GM21529 (cell line): Measurements from ENCODE around the gene CEBPB.
A peak's percentile ranks its signal among the peaks of the same experiment; 100 is the strongest.
"Not testable (repeated sequence)": the region's sequence is repeated elsewhere in the genome, so short reads cannot be mapped to it uniquely, and the experiment has no call there.

Experiments used
- ATAC-seq: cut with Tn5 transposase; IDR thresholded peaks from one replicate; pipeline ENCODE4 v1.9.1; 2021; ENCODE audit not compliant: unreplicated experiment

Gene CEBPB

DNA sequence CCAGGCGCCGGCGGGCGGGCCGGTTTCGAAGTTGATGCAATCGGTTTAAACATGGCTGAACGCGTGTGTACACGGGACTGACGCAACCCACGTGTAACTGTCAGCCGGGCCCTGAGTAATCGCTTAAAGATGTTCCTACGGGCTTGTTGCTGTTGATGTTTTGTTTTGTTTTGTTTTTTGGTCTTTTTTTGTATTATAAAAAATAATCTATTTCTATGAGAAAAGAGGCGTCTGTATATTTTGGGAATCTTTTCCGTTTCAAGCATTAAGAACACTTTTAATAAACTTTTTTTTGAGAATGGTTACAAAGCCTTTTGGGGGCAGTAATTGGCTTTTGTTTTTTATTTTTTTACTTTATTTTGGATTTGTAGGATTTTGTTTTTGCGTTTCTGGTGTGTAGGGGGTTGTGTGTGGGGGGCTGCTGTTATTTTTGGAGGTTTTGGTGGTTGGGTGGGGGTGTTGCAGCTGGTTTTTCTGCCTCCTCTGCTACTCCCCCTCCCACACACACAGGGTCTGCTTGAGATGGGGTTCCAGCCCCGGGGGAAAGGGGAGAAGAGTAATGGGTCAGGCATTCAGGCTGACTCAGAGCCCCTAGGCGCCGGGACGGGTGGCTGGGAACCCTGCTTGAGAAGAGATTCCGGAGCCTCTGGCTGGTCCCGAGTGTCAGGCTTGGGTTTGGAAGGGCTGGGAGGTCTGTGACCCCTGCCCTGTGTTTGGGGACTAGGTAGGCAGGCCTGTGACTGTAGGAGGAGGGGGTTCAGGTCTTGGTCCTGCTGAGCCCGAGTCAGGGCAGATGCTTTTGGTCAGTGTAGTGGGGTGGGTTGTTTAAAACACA is 2.0 kb downstream of the CEBPB start:
- ATAC-seq: peak; percentile 36

- ATAC-seq: no peak
Measured at GRCh38 chr20:50193199-50193835, 2.7 kb downstream of the CEBPB start.

DNA sequence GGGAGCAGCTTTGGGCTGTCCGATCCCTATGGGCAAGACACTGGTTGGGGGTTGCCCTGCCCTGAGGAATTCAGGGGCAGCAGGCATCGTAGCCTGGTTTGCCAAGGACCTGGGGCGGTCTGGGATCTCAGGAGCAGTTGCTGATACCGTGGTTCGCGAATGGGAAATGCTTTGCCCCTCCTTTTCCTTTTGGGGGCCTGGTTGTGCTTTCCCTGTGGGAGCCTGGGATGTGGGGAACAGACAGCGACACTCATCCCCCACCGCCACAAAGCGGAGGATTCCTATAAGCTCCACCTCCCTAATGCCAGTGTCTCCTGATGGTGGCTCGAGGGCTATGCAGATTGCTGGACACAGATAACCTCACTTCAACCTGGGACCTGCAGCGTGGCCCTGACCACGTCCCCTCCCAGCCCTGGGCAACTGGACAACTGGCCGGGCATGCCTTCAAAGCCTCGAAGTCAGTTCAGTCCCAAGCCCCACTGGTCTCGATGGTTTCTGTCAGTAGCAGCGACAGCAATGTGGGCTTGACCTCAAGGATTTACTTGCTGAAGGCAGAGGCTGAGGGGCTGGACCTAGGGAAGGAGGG is 3.3 kb downstream of the CEBPB start:
- no peak for ATAC-seq

DNA sequence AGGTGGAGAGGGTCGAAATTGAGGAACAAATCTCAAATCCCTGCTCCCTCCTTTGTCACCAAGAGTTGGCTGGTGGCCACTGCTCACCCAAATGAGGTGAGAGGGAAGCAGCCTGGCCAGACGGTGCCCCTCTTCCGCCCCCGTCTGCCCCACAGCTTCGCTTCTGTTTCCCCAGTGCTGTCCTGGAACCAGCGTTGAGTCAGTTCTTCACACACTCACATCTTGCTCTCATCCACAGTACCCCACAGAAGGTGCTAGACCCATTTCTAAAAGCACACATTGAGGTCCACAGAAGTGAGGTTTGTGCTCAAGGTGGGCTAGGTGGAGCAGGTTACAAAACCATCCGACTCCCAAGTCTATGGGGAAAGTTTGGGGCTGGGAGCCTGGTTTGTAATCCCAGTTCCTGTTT is 3.8 kb downstream of the CEBPB start:
- ATAC-seq: no peak

DNA sequence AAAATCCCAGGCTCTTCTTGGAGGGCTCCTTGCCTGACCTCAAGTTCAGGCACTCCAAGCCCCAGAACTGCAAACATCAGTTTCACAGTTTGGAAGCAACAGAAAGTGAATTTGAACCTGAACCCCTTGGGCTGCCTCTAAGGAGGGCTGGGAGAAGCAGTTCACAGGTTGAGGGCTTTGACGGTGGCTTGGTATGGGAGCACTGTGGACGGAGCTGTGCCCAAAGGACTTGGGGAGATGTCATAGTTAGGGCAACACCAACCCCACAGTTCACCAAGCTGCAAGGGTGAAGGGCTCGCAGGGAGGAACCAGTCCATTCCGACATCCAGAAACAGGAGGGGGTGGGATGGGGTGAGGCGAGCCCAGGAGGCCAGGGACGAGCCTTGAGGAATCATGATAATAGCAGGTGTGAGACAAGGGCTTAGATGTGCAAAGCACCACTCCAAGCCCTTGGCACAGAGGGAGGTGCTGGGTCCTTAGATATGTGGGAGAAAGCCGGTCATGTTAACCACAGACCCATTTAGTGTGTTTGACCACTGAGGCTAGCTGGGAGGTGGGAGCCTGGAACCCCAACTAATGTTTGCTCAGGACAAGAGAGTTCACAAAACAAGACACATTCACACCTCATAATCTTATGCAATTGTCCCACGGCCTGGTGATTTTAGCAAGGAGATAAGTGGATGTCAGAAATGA is 4.3 kb downstream of the CEBPB start:
- ATAC-seq: no peak

DNA sequence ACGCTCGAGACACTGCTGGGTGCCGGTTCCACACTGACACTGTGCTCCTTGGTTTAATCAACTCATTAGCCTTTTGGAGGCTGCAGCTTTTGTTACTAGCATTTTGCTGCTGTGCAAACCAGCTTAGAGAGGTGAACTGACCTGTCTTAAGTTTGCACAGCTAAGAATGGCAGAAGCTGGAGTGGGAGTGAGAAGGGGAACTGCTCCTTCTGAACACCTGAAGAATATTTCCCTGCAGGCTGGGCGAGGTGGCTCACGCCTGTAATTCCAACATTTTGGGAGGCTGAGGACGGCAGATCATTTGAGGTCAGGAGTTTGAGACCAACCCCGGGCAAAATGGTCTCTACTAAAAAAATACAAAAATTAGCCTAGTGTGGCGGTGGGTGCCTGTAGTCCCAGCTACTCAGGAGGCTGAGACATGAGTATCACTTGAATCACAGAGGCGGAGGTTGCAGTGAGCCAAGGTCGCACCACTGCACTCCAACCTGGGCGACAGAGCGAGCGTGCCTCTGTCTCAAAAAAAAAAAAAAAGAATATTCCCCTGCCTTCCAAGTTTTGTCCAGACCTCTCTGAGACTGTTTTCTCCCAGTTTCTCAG is 5.0 kb downstream of the CEBPB start:
- no peak for ATAC-seq

GRCh38 chr20:50196248-50196647 is 5.6 kb downstream of the CEBPB start:
- no peak for ATAC-seq

GRCh38 chr20:50196896-50197295 is 6.3 kb downstream of the CEBPB start:
- ATAC-seq: no peak

DNA sequence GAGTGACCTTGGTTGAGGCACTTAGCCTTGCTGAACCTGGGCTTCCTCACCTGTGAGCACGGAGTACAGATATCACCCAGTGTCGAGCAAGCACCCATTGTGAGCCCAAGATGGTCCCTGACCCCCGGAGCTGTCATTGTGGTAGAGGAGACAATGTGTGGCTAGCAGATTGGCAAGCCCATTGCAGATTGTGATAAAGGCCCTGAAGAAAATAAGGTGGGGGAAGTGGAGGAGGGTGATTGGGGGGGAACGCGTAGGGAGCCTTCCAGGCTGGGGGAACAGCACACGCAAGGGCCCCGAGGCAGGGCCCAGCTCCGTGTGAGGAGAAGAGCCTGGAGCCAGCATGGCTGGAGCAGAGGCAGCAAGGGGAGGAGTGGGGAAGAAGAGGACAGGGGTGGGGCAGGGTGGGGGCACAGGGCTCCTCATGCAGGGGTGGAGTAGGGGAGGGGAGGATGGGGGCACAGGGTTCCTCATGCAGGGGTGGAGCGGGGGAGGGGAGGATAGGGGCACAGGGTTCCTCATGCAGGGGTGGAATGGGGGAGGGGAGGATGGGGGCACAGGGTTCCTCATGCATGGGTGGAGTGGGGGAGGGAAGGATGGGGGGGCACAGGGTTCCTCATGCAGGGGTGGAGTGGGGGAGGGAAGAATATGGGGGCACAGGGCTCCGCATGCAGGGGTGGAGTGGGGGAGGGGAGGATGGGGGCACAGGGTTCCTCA is 7.0 kb downstream of the CEBPB start:
- ATAC-seq: no peak

DNA sequence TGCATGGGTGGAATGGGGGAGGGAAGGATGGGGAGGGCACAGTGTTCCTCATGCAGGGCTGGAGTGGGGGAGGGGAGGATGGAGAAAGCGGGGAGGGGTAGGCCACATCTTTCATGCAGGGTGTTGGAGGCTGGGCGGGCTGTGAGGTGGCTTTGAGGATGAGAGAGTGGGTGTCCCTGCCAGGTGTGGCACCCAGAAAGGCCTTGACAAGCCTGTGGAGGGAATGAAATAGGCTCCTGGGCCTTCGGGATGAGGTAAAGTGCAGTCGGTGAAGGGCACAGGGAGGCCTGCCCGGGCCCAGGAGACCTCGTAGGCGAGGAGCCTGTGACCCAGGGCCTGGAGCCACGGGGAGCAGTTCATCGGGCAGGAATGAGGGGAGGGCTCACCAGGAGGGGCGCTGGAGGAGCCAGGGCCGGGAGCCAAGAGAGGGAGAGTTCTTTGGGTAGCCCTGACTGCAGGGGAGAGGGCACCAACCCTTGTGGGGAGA is 7.6 kb downstream of the CEBPB start:
- ATAC-seq: no peak

DNA sequence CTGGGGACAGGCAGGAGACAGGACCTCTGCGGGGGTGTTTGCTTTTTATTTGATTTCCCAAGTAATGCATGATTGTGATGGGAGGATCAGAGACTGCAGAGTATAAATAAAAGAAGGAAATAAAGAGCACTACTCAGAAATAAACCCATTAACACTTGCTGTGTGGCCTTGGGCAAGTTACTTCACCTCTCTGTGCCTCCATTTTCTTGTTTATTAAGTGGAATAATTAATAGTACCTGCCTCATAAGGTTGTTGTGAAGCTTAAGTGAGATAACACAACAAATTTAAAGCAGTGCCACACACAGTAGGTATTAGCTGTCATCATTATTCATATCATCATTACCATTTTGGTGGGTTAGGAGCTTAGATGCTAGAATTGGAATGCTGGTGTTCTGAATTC is 8.1 kb downstream of the CEBPB start:
- no peak for ATAC-seq

DNA sequence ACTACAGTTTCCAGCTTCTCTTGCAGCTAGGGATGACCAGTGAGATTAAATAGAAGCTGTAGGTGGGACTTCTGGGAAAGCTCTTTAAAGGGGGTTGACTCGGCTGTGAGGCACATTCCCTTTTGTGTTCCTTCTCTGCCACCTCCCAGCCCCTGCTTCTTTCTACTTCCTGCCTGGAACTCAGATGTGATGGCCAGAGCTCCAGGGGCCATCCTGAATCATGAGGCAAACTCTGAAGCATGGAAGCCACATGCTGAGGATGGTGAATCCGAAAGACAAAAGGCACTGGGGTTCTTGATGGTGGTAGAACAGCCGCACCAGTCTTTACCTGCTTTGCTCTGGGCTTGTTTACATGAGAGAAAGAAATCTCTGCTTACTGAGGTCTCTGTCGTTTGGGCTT is 9.1 kb downstream of the CEBPB start:
- no peak for ATAC-seq

- no peak for ATAC-seq
Measured at GRCh38 chr20:50200482-50201104, 10.0 kb downstream of the CEBPB start.

GRCh38 chr20:50201710-50202109 is 11.1 kb downstream of the CEBPB start:
- ATAC-seq: not testable (repeated sequence)

- ATAC-seq: no peak
Measured at GRCh38 chr20:50202677-50203076, 12.0 kb downstream of the CEBPB start.

GRCh38 chr20:50203951-50204937 is 13.6 kb downstream of the CEBPB start:
- ATAC-seq: no peak

DNA sequence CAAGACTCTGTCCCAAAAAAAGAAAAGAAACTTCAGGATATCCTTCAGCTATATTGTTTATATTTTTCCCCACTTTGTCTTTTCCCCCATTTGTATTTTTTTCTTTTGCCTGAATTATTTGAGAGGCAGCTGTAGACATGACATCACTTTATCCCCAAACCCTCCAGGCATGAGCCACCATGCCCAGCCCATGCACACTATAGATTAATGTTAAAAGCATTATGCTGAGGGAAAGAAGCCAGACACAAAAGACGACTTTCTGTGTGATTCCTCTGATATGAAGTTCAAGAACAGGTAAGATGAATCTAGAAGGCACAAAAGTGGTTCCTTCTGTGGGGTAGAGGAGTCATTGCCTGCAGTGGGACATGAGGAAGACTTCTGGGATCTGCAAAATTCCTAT is 16.4 kb downstream of the CEBPB start:
- no peak for ATAC-seq

DNA sequence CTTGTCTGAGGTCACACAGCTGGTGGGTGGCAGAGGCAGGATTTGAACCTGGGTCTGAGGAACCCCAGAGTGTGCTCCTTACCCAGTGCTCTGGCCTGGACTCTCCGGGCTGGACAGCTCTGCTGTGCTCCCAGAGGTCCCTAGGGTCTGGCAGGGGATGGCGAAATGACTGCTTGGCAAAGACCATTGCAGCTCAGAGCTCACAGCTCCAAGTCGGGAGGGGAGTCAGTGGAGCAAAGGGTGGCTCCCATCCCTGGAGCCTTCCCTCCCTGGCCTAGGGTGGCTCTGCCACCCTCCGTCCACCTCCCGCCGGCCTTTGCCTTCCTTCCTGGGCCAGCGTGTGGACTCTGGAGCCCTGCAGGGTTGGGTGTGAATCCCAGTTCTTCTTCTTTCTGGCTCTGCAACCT is 17.5 kb downstream of the CEBPB start:
- no peak for ATAC-seq

GRCh38 chr20:50208815-50209214 is 18.2 kb downstream of the CEBPB start:
- not testable (repeated sequence) for ATAC-seq
